Measurements from ENCODE around the gene CERKL.

GRCh38 chr2:181642086-181642485 lies 14.8 kb downstream of the CERKL start:
- no peak for TF ChIP-seq CTCF (IDR thresholded peaks at IDR 0.05)
- TF ChIP-seq EP300 (IDR thresholded peaks at IDR 0.05), result no peak
